IMR-90 (cell line): ENCODE data around the gene LILRA1.

ENCODE experiments used
- BHLHE40 ChIP-seq: fragments of 150-350 bp; IDR thresholded peaks from 2 replicates; pipeline ENCODE4 v1.6.1; 2016; ENCODE audit warnings: mild to moderate bottlenecking, low read depth, low read length
- CEBPB ChIP-seq: IDR thresholded peaks from 2 replicates; pipeline ENCODE4 v1.6.1; 2012; ENCODE audit warnings: low read depth, low read length, improper control_type of control experiment
- CTCF ChIP-seq: conservative IDR thresholded peaks from 2 replicates; pipeline ENCODE4 v1.5.1; 2012; ENCODE audit warnings: mild to moderate bottlenecking, low read depth, low read length, improper control_type of control experiment
- FOS ChIP-seq: fragments of 150-350 bp; IDR thresholded peaks from 2 replicates; pipeline ENCODE4 v1.6.1; 2016; ENCODE audit warnings: low read depth, low read length
- MAFK ChIP-seq: IDR thresholded peaks from 2 replicates; pipeline ENCODE4 v1.6.1; 2012; ENCODE audit warnings: low read depth, low read length, improper control_type of control experiment
- MAZ ChIP-seq: IDR thresholded peaks from 2 replicates; pipeline ENCODE4 v1.6.1; 2012; ENCODE audit warnings: low read depth, mild to moderate bottlenecking, low read length, improper control_type of control experiment, moderate library complexity, borderline replicate concordance
- MXI1 ChIP-seq: IDR thresholded peaks from 2 replicates; pipeline ENCODE4 v1.6.1; 2012; ENCODE audit warnings: low read depth, mild to moderate bottlenecking, low read length, moderate library complexity, borderline replicate concordance
- NFE2L2 ChIP-seq: fragments of 150-350 bp; IDR thresholded peaks from 2 replicates; pipeline ENCODE4 v1.6.1; 2016; ENCODE audit warnings: low read depth, mild to moderate bottlenecking, low read length
- POLR2A ChIP-seq: IDR thresholded peaks from 2 replicates; pipeline ENCODE4 v1.6.1; 2012; ENCODE audit warnings: mild to moderate bottlenecking, low read depth, low read length
- RAD21 ChIP-seq: IDR thresholded peaks from 2 replicates; pipeline ENCODE4 v1.6.1; 2012; ENCODE audit warnings: low read length, improper control_type of control experiment
- RFX5 ChIP-seq: IDR thresholded peaks from 2 replicates; pipeline ENCODE4 v1.8.0; 2012; ENCODE audit warnings: low read depth, mild to moderate bottlenecking, low read length, moderate library complexity
- SMC3 ChIP-seq: fragments of 150-350 bp; IDR thresholded peaks from 2 replicates; pipeline ENCODE4 v1.6.1; 2016; ENCODE audit warnings: low read depth, mild to moderate bottlenecking, antibody characterized with exemption, low read length, moderate library complexity
- USF2 ChIP-seq: fragments of 150-350 bp; IDR thresholded peaks from 2 replicates; pipeline ENCODE4 v1.6.1; 2017; ENCODE audit warnings: mild to moderate bottlenecking, antibody characterized with exemption, low read length, low read depth

GRCh38 chr19:54633401-54633800 lies 40.0 kb downstream of the LILRA1 start:
- TF ChIP-seq CTCF (no peak), POLR2A (no peak), RAD21 (no peak), USF2 (no peak), MXI1 (no peak), MAZ (no peak), FOS (no peak), BHLHE40 (no peak), SMC3 (no peak), MAFK (no peak), RFX5 (no peak), NFE2L2 (no peak), CEBPB (no peak)
